ENCODE results near the gene TENM4. TPM values are rescaled to one million over a fixed set of nuclear protein-coding genes. Genes with fewer than 3 reads are reported as not detected.

The TENM4 gene
- polyA plus RNA-seq, 1 of the 3 experiments (the other 2 are of a cell fraction), result 16.7 TPM

DNA sequence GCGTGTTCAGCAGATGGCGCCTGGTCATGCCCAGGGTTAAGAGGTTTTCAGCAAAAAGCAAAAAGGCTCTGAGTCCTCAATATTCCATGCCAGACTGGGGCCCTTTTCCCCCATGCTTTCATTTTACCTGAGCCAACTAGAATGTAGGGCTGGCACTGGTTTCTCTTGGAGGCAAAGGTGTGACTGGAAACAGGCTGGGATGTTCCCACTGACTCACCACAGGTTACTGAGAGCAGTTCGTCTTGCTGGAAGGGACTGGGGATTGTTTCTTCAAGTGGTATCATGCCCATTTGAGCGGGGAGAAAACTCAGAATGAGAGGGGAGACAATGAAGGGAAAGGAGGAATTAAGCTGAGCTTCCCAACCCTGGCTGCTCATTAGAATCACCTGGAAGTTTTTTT, 243.9 kb downstream of the TENM4 start:
- H4K20me1 ChIP-seq (ENCODE audit: insufficient read depth), result no peaks in the 10 kb centered on the region
- H3K9me3 ChIP-seq, result no peaks in the 10 kb centered on the region
- no peaks in the 10 kb centered on the region for H3K36me3 ChIP-seq (replicated peaks in 1 of 2; ENCODE audit: control insufficient read depth in 1 of 2, insufficient read depth in 2 of 2, low read length in 1 of 2)
- no peak overlapping the region for H3K9ac ChIP-seq
- H3K4me1 ChIP-seq (ENCODE audit: control insufficient read depth in 1 of 2, insufficient read depth in 2 of 2, low read depth in 1 of 2, low read length in 1 of 2), result no peaks in the 10 kb centered on the region
- no peak overlapping the region for H3K4me3 ChIP-seq (ENCODE audit: low read depth in 2 of 2, low read length in 1 of 2)
- TF ChIP-seq MEF2A (IDR thresholded peaks at IDR 0.05; ENCODE audit: borderline replicate concordance, low read depth), result no peak
- TF ChIP-seq, protein P1, sequence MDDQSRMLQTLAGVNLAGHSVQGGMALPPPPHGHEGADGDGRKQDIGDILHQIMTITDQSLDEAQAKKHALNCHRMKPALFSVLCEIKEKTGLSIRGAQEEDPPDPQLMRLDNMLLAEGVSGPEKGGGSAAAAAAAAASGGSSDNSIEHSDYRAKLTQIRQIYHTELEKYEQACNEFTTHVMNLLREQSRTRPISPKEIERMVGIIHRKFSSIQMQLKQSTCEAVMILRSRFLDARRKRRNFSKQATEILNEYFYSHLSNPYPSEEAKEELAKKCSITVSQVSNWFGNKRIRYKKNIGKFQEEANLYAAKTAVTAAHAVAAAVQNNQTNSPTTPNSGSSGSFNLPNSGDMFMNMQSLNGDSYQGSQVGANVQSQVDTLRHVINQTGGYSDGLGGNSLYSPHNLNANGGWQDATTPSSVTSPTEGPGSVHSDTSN (IDR thresholded peaks at IDR 0.05), result no peak
- no peak for TF ChIP-seq GABPA (IDR thresholded peaks at IDR 0.05; ENCODE audit: low read depth)
- TF ChIP-seq TAF1 (IDR thresholded peaks at IDR 0.05; ENCODE audit: borderline replicate concordance, low read depth, low read length), result no peak
- TF ChIP-seq TEAD4 (IDR thresholded peaks at IDR 0.05; ENCODE audit: borderline replicate concordance, insufficient read depth), result no peak
- no peak for TF ChIP-seq RCOR1 (IDR thresholded peaks at IDR 0.05; ENCODE audit: low read length)
- TF ChIP-seq FOXJ3 (CRISPR knock-in tag; IDR thresholded peaks at IDR 0.05), result no peak
- no peak for TF ChIP-seq TCF12 (IDR thresholded peaks at IDR 0.05)
- TF ChIP-seq RFX5 (IDR thresholded peaks at IDR 0.05; ENCODE audit: low read length), result no peak
- TF ChIP-seq EP300 (IDR thresholded peaks at IDR 0.05; ENCODE audit: borderline replicate concordance in 1 of 2, low read depth in 1 of 2, low read length in 1 of 2), result no peak
- no peak for DNase-seq
- no peak overlapping the region for H2AFZ ChIP-seq (ENCODE audit: low read depth)
- 86% methylated on average over 4 of the region's 4 CpGs for WGBS (ENCODE audit: low lambda C conversion rate)
- H3F3A ChIP-seq (replicated peaks; ENCODE audit: insufficient read depth), result no peaks in the 10 kb centered on the region
- H3K27ac ChIP-seq (ENCODE audit: low read depth in 2 of 2, low read length in 1 of 2), result no peak overlapping the region
- no peaks in the 10 kb centered on the region for H3K9me2 ChIP-seq
- ChIA-PET POLR2A (no interaction called here), CTCF (no interaction called here)
- H3K4me2 ChIP-seq, result no peak overlapping the region
- no peaks in the 10 kb centered on the region for H3K79me2 ChIP-seq (ENCODE audit: insufficient read depth)
- H3K27me3 ChIP-seq (ENCODE audit: insufficient read depth), result no peaks in the 10 kb centered on the region

DNA sequence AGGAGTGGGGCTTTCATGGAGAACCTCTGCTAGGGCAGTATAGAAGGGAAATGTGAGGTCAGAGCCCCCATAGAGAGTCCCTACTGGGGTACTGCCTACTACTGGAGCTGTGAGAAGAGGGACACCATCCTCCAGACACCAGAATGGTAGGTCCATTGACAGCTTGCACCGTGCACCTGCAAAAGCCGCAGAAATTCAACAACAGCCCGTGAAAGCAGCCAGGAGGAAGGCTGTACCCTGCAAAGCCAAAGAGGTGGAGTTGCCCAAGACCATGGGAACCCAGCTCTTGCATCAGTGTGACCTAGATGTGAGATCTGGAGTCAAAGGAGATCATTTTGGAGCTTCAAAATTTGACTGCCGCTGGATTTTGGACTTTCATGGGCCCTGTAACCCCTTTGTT, 245.6 kb downstream of the TENM4 start:
- H3K27me3 ChIP-seq (ENCODE audit: insufficient read depth), result no peaks in the 10 kb centered on the region
- no peaks in the 10 kb centered on the region for H3F3A ChIP-seq (replicated peaks; ENCODE audit: insufficient read depth)
- no peak for TF ChIP-seq EP300 (IDR thresholded peaks at IDR 0.05; ENCODE audit: borderline replicate concordance in 1 of 2, low read depth in 1 of 2, low read length in 1 of 2)
- TF ChIP-seq, protein P2, sequence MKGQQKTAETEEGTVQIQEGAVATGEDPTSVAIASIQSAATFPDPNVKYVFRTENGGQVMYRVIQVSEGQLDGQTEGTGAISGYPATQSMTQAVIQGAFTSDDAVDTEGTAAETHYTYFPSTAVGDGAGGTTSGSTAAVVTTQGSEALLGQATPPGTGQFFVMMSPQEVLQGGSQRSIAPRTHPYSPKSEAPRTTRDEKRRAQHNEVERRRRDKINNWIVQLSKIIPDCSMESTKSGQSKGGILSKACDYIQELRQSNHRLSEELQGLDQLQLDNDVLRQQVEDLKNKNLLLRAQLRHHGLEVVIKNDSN (IDR thresholded peaks at IDR 0.05; ENCODE audit: borderline replicate concordance, low read depth), result no peak
- TF ChIP-seq RFX5 (IDR thresholded peaks at IDR 0.05; ENCODE audit: low read length), result no peak
- TF ChIP-seq, protein P3, sequence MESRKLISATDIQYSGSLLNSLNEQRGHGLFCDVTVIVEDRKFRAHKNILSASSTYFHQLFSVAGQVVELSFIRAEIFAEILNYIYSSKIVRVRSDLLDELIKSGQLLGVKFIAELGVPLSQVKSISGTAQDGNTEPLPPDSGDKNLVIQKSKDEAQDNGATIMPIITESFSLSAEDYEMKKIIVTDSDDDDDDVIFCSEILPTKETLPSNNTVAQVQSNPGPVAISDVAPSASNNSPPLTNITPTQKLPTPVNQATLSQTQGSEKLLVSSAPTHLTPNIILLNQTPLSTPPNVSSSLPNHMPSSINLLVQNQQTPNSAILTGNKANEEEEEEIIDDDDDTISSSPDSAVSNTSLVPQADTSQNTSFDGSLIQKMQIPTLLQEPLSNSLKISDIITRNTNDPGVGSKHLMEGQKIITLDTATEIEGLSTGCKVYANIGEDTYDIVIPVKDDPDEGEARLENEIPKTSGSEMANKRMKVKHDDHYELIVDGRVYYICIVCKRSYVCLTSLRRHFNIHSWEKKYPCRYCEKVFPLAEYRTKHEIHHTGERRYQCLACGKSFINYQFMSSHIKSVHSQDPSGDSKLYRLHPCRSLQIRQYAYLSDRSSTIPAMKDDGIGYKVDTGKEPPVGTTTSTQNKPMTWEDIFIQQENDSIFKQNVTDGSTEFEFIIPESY (IDR thresholded peaks at IDR 0.05; ENCODE audit: borderline replicate concordance, low read depth), result no peak
- no peak for TF ChIP-seq JUND (IDR thresholded peaks at IDR 0.05)
- no peak for TF ChIP-seq MXI1 (IDR thresholded peaks at IDR 0.05; ENCODE audit: low read depth, low read length)
- no peaks in the 10 kb centered on the region for H3K79me2 ChIP-seq (ENCODE audit: insufficient read depth)
- H3K27ac ChIP-seq (ENCODE audit: low read depth in 2 of 2, low read length in 1 of 2), result no peak overlapping the region
- H3K4me3 ChIP-seq (ENCODE audit: low read depth in 2 of 2, low read length in 1 of 2), result no peak overlapping the region
- no peaks in the 10 kb centered on the region for H4K20me1 ChIP-seq (ENCODE audit: insufficient read depth)
- H3K36me3 ChIP-seq (replicated peaks in 1 of 2; ENCODE audit: control insufficient read depth in 1 of 2, insufficient read depth in 2 of 2, low read length in 1 of 2), result no peaks in the 10 kb centered on the region
- H3K9me3 ChIP-seq, result no peaks in the 10 kb centered on the region
- no peak overlapping the region for H3K9ac ChIP-seq
- H3K4me2 ChIP-seq, result no peak overlapping the region
- no peak overlapping the region for H2AFZ ChIP-seq (ENCODE audit: low read depth)
- no peaks in the 10 kb centered on the region for H3K9me2 ChIP-seq
- DNase-seq, result no peak
- ChIA-PET POLR2A (no interaction called here), CTCF (no interaction called here)
- no peaks in the 10 kb centered on the region for H3K4me1 ChIP-seq (ENCODE audit: control insufficient read depth in 1 of 2, insufficient read depth in 2 of 2, low read depth in 1 of 2, low read length in 1 of 2)
- WGBS (ENCODE audit: low lambda C conversion rate), result 77% methylated on average over 1 of the region's 4 CpGs

All from SK-N-SH (cell line).